HT1080 (cell line): ENCODE measurements around the gene MAP3K6. TPM values are rescaled to one million over a fixed set of nuclear protein-coding genes. Genes with fewer than 3 reads are reported as not detected.

Experiments used
- DNase-seq: peaks from one replicate; pipeline ENCODE4 v3.0.0-alpha.2; 2015; ENCODE audit warnings: low read depth
- total RNA-seq: library from RNA; depleted of rRNA; stranded (reverse); fragments of >200 nt; shearing (Covaris generic); gene quantifications from 2 replicates; pipeline ENCODE4 v1.2.3, GENCODE V29; 2014

MAP3K6 gene
- total RNA-seq, 1 experiment from 2014 or later, result 7.9 TPM

GRCh38 chr1:27356619-27357280 is 10.0 kb downstream of the MAP3K6 start:
- no peak for DNase-seq

GRCh38 chr1:27356277-27356618 is 10.5 kb downstream of the MAP3K6 start:
- DNase-seq, result no peak

GRCh38 chr1:27355683-27356082 is 11.1 kb downstream of the MAP3K6 start:
- DNase-seq, result no peak

GRCh38 chr1:27353629-27354028 is 13.1 kb downstream of the MAP3K6 start:
- no peak for DNase-seq

- no peak for DNase-seq
Measured at GRCh38 chr1:27353166-27353565, 13.6 kb downstream of the MAP3K6 start.

GRCh38 chr1:27351541-27352107 is 15.1 kb downstream of the MAP3K6 start:
- no peak for DNase-seq

- DNase-seq, result no peak
Measured at GRCh38 chr1:27350663-27351540, 15.9 kb downstream of the MAP3K6 start.

GRCh38 chr1:27349784-27350662 is 16.7 kb downstream of the MAP3K6 start:
- DNase-seq, result no peak

GRCh38 chr1:27348861-27349783 is 17.6 kb downstream of the MAP3K6 start:
- no peak for DNase-seq

- DNase-seq, result peak; percentile 47
Measured at GRCh38 chr1:27346991-27347624, 19.7 kb downstream of the MAP3K6 start.

- no peak for DNase-seq
Measured at GRCh38 chr1:27346357-27346756, 20.4 kb downstream of the MAP3K6 start.

GRCh38 chr1:27345272-27345671 is 21.5 kb downstream of the MAP3K6 start:
- no peak for DNase-seq

- no peak for DNase-seq
Measured at GRCh38 chr1:27343639-27344025, 23.1 kb downstream of the MAP3K6 start.

- DNase-seq, result no peak
Measured at GRCh38 chr1:27342778-27343638, 23.8 kb downstream of the MAP3K6 start.

- no peak for DNase-seq
Measured at GRCh38 chr1:27342391-27342777, 24.4 kb downstream of the MAP3K6 start.

- DNase-seq, result peak; percentile 81
Measured at GRCh38 chr1:27341525-27342252, 25.1 kb downstream of the MAP3K6 start, which contains the start of gene SYTL1. SYTL1 (plus strand) TSS chr1:27342022; CDS start chr1:27345335, 3,313 bp downstream.

- no peak for DNase-seq
Measured at GRCh38 chr1:27339213-27339612, 27.5 kb downstream of the MAP3K6 start.

- no peak for DNase-seq
Measured at GRCh38 chr1:27338751-27339150, 28.0 kb downstream of the MAP3K6 start.
